MV-4-11 (cell line): ENCODE measurements around the gene FBXO31.

Experiments used
- DNase-seq: peaks from one replicate; lab custom pipeline; 2025; lab: John Stamatoyannopoulos, UW

FBXO31 gene

GRCh38 chr16:87327798-87328495 is 55.6 kb downstream of the FBXO31 start:
- no peak for DNase-seq

DNA sequence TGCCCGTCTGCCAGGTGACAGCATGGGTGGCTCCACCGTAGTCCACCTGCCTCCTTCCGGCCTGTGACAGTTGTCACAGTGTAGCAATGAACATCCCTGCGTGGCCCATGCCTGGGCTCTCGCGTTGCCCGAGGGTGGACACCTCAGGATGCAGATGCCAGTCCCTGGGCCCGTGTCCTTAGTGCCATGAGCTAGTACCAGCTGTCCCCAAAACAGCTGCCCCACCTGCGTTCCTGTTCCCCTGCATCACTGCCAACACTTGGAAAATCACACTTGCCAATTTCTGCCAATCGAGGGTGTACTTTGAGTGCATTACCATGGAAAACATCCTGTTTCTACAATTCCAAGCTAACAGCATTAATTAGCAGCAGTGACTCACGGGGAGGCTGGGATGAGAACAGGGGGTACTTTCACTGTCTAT is 57.4 kb downstream of the FBXO31 start:
- no peak for DNase-seq

- no peak for DNase-seq
Measured at GRCh38 chr16:87325423-87325858, 58.1 kb downstream of the FBXO31 start.

DNA sequence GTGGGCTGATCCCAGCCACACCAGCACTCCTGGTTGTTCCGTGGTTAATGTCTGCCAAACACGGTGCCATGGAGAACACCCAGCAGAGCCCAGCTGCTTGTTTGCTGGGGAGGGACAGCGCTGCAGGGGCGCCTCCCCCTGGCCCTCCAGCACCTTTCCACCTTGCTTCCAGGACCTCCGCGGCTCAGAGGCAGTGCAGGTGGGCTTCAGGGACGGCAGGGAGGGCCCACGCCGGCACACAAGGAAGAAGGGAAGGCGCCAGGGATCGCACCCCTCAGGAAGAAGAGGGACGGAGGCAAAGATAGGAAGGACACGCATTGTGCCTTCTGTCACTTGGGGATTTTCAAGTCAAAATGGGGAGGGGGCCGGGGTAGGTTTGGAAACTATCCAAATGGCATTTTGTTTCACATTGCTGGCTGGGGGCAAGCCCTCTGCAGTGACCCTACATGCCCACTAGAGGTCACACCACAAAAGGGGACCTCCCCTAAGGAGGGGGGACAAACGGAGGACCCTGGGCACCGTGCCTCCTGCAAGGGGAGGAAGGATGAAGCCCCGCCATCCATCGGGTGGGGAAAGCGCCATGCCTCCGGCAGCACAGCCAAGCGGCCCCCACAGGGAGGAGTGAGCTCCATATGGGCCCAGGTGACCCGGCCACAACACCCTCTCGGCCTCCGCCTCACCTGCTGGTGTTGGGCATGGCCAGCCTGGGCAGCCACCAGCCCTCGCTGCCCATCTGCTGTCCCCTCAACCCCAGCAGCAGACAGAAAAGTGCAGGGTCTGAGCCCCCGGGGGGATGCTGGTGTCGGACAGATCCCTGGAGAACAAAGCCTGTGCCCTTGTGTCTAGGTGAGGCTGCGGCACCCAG is 58.9 kb downstream of the FBXO31 start:
- DNase-seq, result peak; percentile 12

DNA sequence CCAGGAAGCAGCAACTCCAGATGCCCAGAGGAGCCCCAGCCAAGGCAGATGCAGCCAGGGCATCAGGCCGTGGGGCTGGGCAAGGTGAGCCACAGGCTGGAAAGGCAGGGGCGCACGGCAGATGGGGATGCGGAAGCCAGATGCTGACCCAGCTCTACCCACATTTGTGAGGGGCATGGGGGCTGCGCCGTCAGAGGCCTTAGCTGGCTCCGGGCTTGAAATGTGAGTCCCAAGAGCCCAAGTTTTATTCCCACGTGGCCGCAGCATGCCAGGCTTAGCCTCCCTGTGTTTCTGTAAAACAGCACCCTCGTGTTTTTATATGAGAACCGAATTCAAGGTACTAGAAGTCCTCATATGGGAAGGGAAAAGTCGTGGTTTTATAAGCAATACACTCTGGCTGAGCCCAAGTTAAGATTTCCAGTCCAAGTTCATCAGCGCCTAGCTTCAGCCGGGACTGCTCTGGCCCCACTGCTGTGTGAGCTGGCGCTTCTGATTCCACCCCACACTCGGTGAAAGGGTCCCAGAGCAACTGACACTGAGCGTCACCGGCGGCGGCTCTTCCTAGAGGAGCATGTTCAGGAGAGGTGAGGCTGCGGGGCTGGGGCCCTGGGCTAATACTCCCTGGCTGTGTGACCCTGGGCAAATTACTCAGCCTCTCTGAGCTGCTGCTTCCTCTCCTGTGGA is 59.7 kb downstream of the FBXO31 start:
- DNase-seq, result no peak

DNA sequence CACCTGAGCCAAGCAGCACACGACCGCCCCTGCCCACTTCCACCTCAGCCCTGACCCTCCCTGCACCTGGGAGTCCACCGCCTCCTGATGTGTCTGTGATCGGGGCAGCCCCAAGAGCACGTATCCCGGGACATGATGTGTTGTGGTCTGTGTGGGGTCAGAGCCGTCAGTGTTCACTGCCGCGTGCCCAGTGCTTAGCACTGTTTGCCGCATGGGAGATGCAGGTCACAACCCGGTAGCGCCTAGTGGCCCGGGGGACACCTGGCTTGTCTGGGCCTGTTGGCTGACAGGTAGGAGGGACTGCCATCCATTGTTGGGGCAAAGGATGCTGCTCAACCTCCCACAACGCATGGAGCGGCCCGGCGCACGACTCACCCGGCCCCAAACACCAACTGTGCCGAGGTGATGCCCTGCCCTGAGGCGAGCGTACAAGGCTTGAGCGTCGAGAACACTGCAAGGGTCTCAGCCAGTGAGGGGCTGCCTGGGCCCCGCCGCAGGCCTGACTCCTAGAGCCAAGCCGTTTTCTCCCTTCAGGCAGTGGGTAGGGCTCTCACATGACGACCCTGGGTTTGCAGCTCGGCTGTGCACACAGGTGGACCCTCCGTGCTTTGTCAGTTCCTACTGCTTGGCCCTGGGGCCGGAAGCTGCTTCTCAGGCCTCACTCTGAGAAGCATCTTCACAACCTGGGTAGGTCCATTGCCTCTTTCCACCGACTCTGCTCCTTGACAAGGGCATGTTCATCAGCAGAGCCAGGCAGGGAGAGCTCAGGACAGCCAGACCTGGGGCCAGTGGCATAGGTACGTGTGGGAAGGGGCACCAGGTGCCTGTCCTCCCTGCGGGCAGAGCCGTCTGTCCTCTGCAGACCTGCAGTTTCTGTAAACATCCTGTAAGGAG is 60.5 kb downstream of the FBXO31 start:
- no peak for DNase-seq

DNA sequence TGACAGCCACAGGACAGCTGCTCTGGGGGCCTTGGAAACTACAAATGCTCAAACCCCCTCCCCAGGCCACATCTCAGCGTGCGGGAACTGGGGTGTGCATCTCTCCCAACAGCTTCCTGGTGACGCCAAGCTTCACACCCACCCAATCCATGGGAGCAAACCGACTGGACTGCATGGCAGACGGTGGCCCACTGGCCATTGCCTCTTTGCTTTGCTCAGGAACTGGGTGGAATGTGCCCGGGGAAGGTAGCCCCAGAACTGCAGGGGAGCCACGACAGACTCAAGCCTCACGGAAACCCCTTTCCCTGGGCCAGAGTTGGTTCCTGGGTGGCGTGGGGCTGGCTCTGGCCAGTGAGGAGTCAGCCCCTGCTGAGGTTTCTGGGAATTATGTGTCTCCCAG is 61.2 kb downstream of the FBXO31 start:
- DNase-seq, result no peak

DNA sequence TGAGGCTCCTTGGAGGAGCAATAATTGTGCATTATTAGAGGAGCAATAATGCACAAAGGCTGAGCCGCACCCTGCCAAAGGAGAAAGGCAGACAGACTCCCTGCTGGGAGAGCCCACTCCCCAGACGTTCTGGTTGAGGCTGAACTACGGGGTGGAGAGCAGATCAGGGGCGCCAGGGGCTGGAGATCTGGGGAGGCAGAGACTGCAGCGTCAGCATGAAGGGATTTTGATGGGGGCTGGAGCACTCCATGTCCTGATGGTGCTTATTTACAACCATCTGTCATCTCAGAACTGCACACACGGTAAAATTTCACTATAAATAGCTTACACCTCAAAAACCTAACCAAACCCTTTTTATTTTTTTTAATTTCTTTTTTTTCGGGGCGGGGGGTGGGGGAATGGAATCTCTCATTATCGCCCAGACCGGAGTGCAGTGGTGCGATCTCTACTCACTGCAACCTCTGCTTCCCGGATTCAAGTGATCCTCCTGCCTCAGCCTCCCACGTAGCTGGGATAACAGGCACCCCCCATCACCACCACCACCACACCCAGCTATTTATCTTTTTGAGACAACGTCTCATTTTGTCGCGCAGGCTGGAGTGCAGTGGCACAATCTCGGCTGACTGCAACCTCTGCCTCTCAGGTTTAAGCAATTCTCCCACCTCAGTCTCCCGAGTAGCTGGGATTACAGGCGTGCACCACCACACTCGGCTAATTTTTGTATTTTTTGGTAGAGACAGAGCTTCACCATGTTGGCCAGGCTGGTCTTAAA is 62.1 kb downstream of the FBXO31 start:
- no peak for DNase-seq

GRCh38 chr16:87320510-87321227 is 62.9 kb downstream of the FBXO31 start:
- DNase-seq, result no peak

DNA sequence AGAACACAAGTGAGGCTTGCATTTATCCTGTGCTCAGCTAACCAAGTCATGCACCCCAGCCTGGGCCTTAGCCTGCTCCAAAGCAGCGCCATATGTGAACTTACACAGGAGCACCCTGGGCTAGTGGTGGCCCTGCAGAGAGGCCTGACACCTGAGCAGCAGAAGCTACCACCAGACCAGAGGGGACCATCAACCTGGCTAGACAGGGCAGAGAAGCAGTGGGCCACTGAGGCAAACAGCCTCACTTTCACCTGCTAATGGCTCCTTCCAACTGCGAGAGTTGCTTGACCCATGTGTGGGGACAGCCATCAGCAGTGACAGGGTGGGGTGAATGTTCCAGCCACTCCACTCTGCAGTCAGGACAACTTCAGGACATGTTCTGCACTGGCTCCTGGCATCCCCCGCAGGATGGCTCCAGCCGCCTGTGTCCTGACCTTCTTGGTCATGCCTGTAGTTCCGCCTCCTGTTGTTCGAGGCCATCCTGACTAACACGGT is 63.5 kb downstream of the FBXO31 start:
- no peak for DNase-seq

DNA sequence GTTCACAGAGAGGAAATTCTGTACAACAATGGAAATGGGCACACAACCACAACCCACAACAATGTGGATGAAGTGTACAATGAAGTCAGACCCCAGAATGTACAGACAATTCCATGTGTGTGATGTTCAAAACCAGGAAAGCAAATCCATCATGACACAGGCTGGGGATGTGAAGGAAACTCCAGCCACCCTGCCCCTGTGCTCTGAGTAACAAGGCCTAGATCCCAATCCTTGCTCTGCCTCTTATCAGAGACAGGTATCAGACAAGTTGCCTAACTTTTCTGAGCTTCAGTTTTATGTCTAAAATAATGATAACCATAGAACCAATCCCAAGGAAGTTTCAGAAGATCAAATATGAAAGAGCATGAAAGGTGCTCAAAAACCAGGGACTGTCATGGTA is 64.6 kb downstream of the FBXO31 start:
- DNase-seq, result no peak

GRCh38 chr16:87317750-87318644 is 65.6 kb downstream of the FBXO31 start:
- no peak for DNase-seq

- peak; percentile 91 for DNase-seq
Measured at GRCh38 chr16:87316923-87317749, 66.4 kb downstream of the FBXO31 start, which contains the start of gene C16orf95. Gene C16orf95, minus strand, starts transcription at chr16:87317392. Its CDS starts 150 bp downstream, at chr16:87317242.

- DNase-seq, result no peak
Measured at GRCh38 chr16:87316450-87316922, 67.1 kb downstream of the FBXO31 start.

GRCh38 chr16:87314990-87315420 is 68.6 kb downstream of the FBXO31 start:
- no peak for DNase-seq

- no peak for DNase-seq
Measured at GRCh38 chr16:87312008-87312407, 71.6 kb downstream of the FBXO31 start.

DNA sequence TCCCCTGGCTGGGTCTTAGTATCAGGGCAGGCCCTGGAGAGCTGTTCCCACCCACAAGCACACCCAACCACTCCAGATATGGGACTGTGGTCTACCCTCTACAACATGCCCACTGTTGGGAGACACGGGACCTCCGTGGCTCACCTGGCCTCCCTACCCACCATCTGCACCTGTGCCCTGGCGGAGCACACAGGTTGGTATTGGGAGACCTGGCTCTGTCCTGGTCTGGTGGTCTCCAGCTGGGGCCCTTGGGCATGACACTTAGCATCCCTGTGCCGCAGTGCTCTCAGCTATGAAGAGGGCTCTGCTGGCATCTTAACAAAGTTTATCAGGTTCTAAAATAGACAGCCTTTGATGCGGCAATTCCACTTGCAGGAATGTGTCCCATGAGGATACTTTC is 72.2 kb downstream of the FBXO31 start:
- DNase-seq, result no peak

- DNase-seq, result no peak
Measured at GRCh38 chr16:87310610-87311009, 73.0 kb downstream of the FBXO31 start.
